HCT116 (cell line): Measurements from ENCODE around the gene TMEM129. TPM values are rescaled to one million over a fixed set of nuclear protein-coding genes. Genes with fewer than 3 reads are reported as not detected.

Source experiments
- ATAC-seq: fragments of 200-7000 bp; cut with Tn5 transposase; 2 replicates; pipeline ENCODE4 v1.9.1; 2020; ENCODE audit warnings: mild to moderate bottlenecking, moderate library complexity
- BruUV-seq: library from RNA; stranded (reverse); fragments of 400-500 nt; replicated peaks from 2 replicates; lab custom pipeline; 2021; lab: Mats Ljungman, UMichigan
- CTCF ChIA-PET: fragments of 300-600 bp; sonication (Branson Sonifier 250); formaldehyde crosslinking; loops from one replicate; lab custom pipeline; 2021; ENCODE audit warnings: antibody characterized with exemption; lab: Charles Lee
- POLR2A ChIA-PET: fragments of 300-600, 350-600 bp; sonication (Branson Sonifier 250); formaldehyde crosslinking; loops from one replicate; lab custom pipeline; 2021; ENCODE audit warnings: antibody characterized with exemption; lab: Charles Lee
- RAD21 ChIA-PET, 2 experiments: fragments of 300-600 bp; sonication (Branson Sonifier 250); formaldehyde crosslinking; loops; one replicate each; lab custom pipeline; 2023; ENCODE audit warnings: low total read pairs in 2 of 2; ENCODE audit not compliant: uncharacterized antibody in 2 of 2, unreplicated experiment in 2 of 2, low non-redundant PET in 1 of 2; lab: Charles Lee
- DNase-seq: peaks from one replicate; pipeline ENCODE4 v3.0.0-alpha.2; 2010; ENCODE audit warnings: low read depth, low spot score
- H2AFZ ChIP-seq: fragments of 200-600 bp; shearing (Covaris generic), sonication (generic); 2 replicates; pipeline ENCODE4 v1.6.1; 2017; ENCODE audit warnings: low read depth, mixed run types, mixed read lengths, antibody characterized with exemption, low read length; ENCODE audit not compliant: poor library complexity, severe bottlenecking
- H3K27ac ChIP-seq: 2 replicates; pipeline ENCODE4 v1.5.1; 2012; ENCODE audit warnings: low read depth, low read length
- H3K27me3 ChIP-seq: fragments of 200-600 bp; sonication (generic); 2 replicates; pipeline ENCODE4 v1.6.1; 2016; ENCODE audit warnings: mixed run types, low read length, mixed read lengths; ENCODE audit not compliant: insufficient read depth
- H3K36me3 ChIP-seq, 2 experiments: fragments of 200-500 bp in 1 of 2; fragments of 200-600 bp in 1 of 2; sonication (Bioruptor generic) in 1 of 2; sonication (generic) in 1 of 2; 2 replicates each; pipeline versions ENCODE4 v1.5.1 to v1.6.1; 2014 to 2016; ENCODE audit warnings: low read length in 2 of 2, inconsistent platforms in 1 of 2, mixed read lengths in 1 of 2, mixed run types in 1 of 2; ENCODE audit not compliant: insufficient read depth in 2 of 2, control insufficient read depth in 1 of 2
- H3K4me1 ChIP-seq, 2 experiments: fragments of 200-600 bp in 1 of 2; sonication (generic) in 1 of 2; 2 replicates each; pipeline versions ENCODE4 v1.5.1 to v1.6.1; 2012 to 2017; ENCODE audit warnings: low read length in 2 of 2, inconsistent platforms in 1 of 2, mild to moderate bottlenecking in 1 of 2, mixed read lengths in 1 of 2, mixed run types in 1 of 2, moderate library complexity in 1 of 2; ENCODE audit not compliant: insufficient read depth in 2 of 2, control insufficient read depth in 1 of 2
- H3K4me2 ChIP-seq: fragments of 200-600 bp; sonication (generic); 2 replicates; pipeline ENCODE4 v1.6.1; 2017; ENCODE audit warnings: mixed run types, low read length, mixed read lengths
- H3K4me3 ChIP-seq, 2 experiments: fragments of 200-600 bp in 1 of 2; sonication (generic) in 1 of 2; replicated peaks in 1 of 2; 2 replicates each; pipeline ENCODE4 v1.5.1; 2011 to 2016; ENCODE audit warnings: low read length in 2 of 2, control low read depth in 1 of 2, low read depth in 1 of 2, mild to moderate bottlenecking in 1 of 2, mixed read lengths in 1 of 2, mixed run types in 1 of 2
- H3K79me2 ChIP-seq: fragments of 200-600 bp; sonication (generic); 2 replicates; pipeline ENCODE4 v1.6.1; 2017; ENCODE audit warnings: mild to moderate bottlenecking, mixed run types, low read length, moderate library complexity, mixed read lengths; ENCODE audit not compliant: insufficient read depth
- H3K9ac ChIP-seq: fragments of 200-600 bp; sonication (generic); 2 replicates; pipeline ENCODE4 v1.6.1; 2016; ENCODE audit warnings: low read length, mixed read lengths
- H3K9me2 ChIP-seq: fragments of 200-600 bp; sonication (generic), shearing (Covaris generic); 2 replicates; pipeline ENCODE4 v1.6.1; 2017; ENCODE audit warnings: mixed run types, mild to moderate bottlenecking, moderate library complexity; ENCODE audit not compliant: insufficient read depth
- H3K9me3 ChIP-seq, 2 experiments: fragments of 200-500 bp in 1 of 2; fragments of 200-600 bp in 1 of 2; sonication (Bioruptor generic) in 1 of 2; sonication (generic) in 1 of 2; 2 replicates each; pipeline ENCODE4 v1.6.1; 2014 to 2017; ENCODE audit warnings: low read length in 2 of 2, mixed read lengths in 2 of 2, inconsistent platforms in 1 of 2, low read depth in 1 of 2, mild to moderate bottlenecking in 1 of 2, mixed run types in 1 of 2, moderate library complexity in 1 of 2; ENCODE audit not compliant: control insufficient read depth in 1 of 2, insufficient read depth in 1 of 2
- H4K20me1 ChIP-seq: fragments of 200-600 bp; sonication (generic), shearing (Covaris generic); 2 replicates; pipeline ENCODE4 v1.6.1; 2017; ENCODE audit warnings: mixed run types, mild to moderate bottlenecking, moderate library complexity; ENCODE audit not compliant: insufficient read depth
- CBX3 ChIP-seq: IDR thresholded peaks from 2 replicates; pipeline ENCODE4 v1.6.1; 2012; ENCODE audit warnings: low read depth
- CEBPB ChIP-seq: IDR thresholded peaks from 2 replicates; pipeline ENCODE4 v1.6.1; 2012; ENCODE audit warnings: low read depth
- CTCF ChIP-seq, 3 experiments: fragments of 200-600 bp in 1 of 3; sonication (generic) in 1 of 3; IDR thresholded peaks in 2 of 3; conservative IDR thresholded peaks in 1 of 3; 2 replicates each; pipeline ENCODE4 v1.5.1; 2012 to 2017; ENCODE audit warnings: low read depth in 2 of 3, low read length in 2 of 3, antibody characterized with exemption in 1 of 3, borderline replicate concordance in 1 of 3, control low read depth in 1 of 3, mild to moderate bottlenecking in 1 of 3, mixed read lengths in 1 of 3, mixed run types in 1 of 3, moderate library complexity in 1 of 3; ENCODE audit not compliant: insufficient read depth in 1 of 3
- EGR1 ChIP-seq: IDR thresholded peaks from 2 replicates; pipeline ENCODE4 v1.6.1; 2012; ENCODE audit warnings: low read depth
- ELF1 ChIP-seq: IDR thresholded peaks from 2 replicates; pipeline ENCODE4 v1.6.1; 2012; ENCODE audit warnings: low read depth, borderline replicate concordance
- FOSL1 ChIP-seq: IDR thresholded peaks from 2 replicates; pipeline ENCODE4 v1.6.1; 2012; ENCODE audit warnings: low read depth
- JUND ChIP-seq: IDR thresholded peaks from 2 replicates; pipeline ENCODE4 v1.6.1; 2012
- MAX ChIP-seq: IDR thresholded peaks from 2 replicates; pipeline ENCODE4 v1.6.1; 2012
- POLR2AphosphoS5 ChIP-seq: IDR thresholded peaks from 2 replicates; pipeline ENCODE4 v1.6.1; 2011; ENCODE audit warnings: mild to moderate bottlenecking, low read depth, low read length, moderate library complexity
- RAD21 ChIP-seq: IDR thresholded peaks from 2 replicates; pipeline ENCODE4 v1.6.1; 2012; ENCODE audit warnings: low read depth, mild to moderate bottlenecking
- REST ChIP-seq: IDR thresholded peaks from 2 replicates; pipeline ENCODE4 v1.6.1; 2012; ENCODE audit warnings: low read depth
- SIN3A ChIP-seq: IDR thresholded peaks from 2 replicates; pipeline ENCODE4 v1.6.1; 2012; ENCODE audit warnings: low read depth
- SRF ChIP-seq: IDR thresholded peaks from 2 replicates; pipeline ENCODE4 v1.6.1; 2012; ENCODE audit warnings: low read depth
- TCF7L2 ChIP-seq: IDR thresholded peaks from 2 replicates; pipeline ENCODE4 v1.7.0; 2011; ENCODE audit warnings: borderline replicate concordance, inconsistent platforms; ENCODE audit not compliant: insufficient read depth, insufficient read length; ENCODE audit errors: extremely low read depth
- YY1 ChIP-seq: IDR thresholded peaks from 2 replicates; pipeline ENCODE4 v1.6.1; 2011; ENCODE audit warnings: low read length, low read depth, moderate library complexity, mild to moderate bottlenecking; ENCODE audit not compliant: insufficient replicate concordance; ENCODE audit errors: extremely low read depth
- ZBTB33 ChIP-seq: IDR thresholded peaks from 2 replicates; pipeline ENCODE4 v1.6.1; 2011; ENCODE audit warnings: mild to moderate bottlenecking, low read length, moderate library complexity; ENCODE audit not compliant: insufficient replicate concordance; ENCODE audit errors: extremely low read depth
- ZFX ChIP-seq: fragments of 450-650 bp; IDR thresholded peaks from 2 replicates; pipeline ENCODE4 v1.6.1; 2017
- intact Hi-C: fragments of 100-400 bp; cut with micrococcal nuclease; formaldehyde crosslinking; loops from 2 replicates; pipeline ENCODE4 v1.10.0; 2022
- total RNA-seq: library from RNA; stranded (reverse); gene quantifications from one replicate; pipeline ENCODE4 v1.2.1, GENCODE V29; 2021; ENCODE audit not compliant: unreplicated experiment

The TMEM129 gene
- total RNA-seq, 1 experiment from 2014 or later: 29.4 TPM

- H3K79me2 ChIP-seq: no peaks in the 10 kb centered on the region
- H3K9me3 ChIP-seq: no peaks in the 10 kb centered on the region
- RAD21 ChIA-PET: no interaction called here
- 0 out of 2 replicates have a peak overlapping the region, but pooled peaks have one; percentile 60 for H3K4me2 ChIP-seq
- no peak overlapping the region for H3K9ac ChIP-seq
- no peaks in the 10 kb centered on the region for H4K20me1 ChIP-seq
- POLR2A ChIA-PET: no interaction called here
- intact Hi-C loops: no loop called here
- DNase-seq (no peak), ATAC-seq (no peak)
- H3K36me3 ChIP-seq: no peaks in the 10 kb centered on the region
- no peak overlapping the region for H3K4me3 ChIP-seq
- no peaks in the 10 kb centered on the region for H3K27me3 ChIP-seq
- no TSS peak for BruUV-seq
- CTCF ChIA-PET: interaction anchor here (1.5 kb wide), 1 partner anchor 11 kb away, joined by 3 read pairs; no protein-coding TSS in a partner anchor
- H3K4me1 ChIP-seq: peaks cover 33 to 34% of the 10 kb centered on the region in 2 experiments
- no peak overlapping the region for H2AFZ ChIP-seq
- H3K9me2 ChIP-seq: no peaks in the 10 kb centered on the region
- TF ChIP-seq SRF: no peak
- no peak for TF ChIP-seq FOSL1
- no peak for TF ChIP-seq YY1
- no peak for TF ChIP-seq ZFX
- no peak for TF ChIP-seq CEBPB
- TF ChIP-seq ZBTB33: no peak
- TF ChIP-seq ELF1: no peak
- no peak for TF ChIP-seq JUND
- TF ChIP-seq TCF7L2: no peak
- no peak for TF ChIP-seq CBX3
- no peak for TF ChIP-seq REST
- no peak for TF ChIP-seq SIN3A
- no peak for TF ChIP-seq RAD21
- no peak for TF ChIP-seq CTCF (IDR thresholded peaks at IDR 0.05 in 2 of 3, conservative IDR thresholded peaks at IDR 0.05 in 1 of 3; ENCODE audit: borderline replicate concordance in 1 of 3, insufficient read depth in 1 of 3, low read depth in 2 of 3, low read length in 2 of 3)
- TF ChIP-seq EGR1: no peak
- TF ChIP-seq POLR2AphosphoS5: no peak
- no peak for TF ChIP-seq MAX
- H3K27ac ChIP-seq: no peak overlapping the region; the same call in 1 of the 2 replicates
These were observed 41.3 kb upstream of the TMEM129 start for GRCh38 chr4:1762264-1763010.
